GM18951 (cell line): ENCODE measurements around the gene SKIC3.

Experiments
- POLR2A ChIP-seq: IDR thresholded peaks from 4 replicates; pipeline ENCODE4 v1.6.1; 2011; ENCODE audit warnings: mild to moderate bottlenecking; ENCODE audit not compliant: insufficient read length, insufficient read depth; ENCODE audit errors: extremely low read depth
- in situ Hi-C: fragments of 300-500 bp; cut with MboI; formaldehyde crosslinking; loops from one replicate; pipeline ENCODE4 v1.12.0; 2022; ENCODE audit warnings: low sequenced_read_pairs, mixed read lengths, inconsistent platforms; ENCODE audit not compliant: unreplicated experiment

The SKIC3 gene

GRCh38 chr5:95557841-95558240 lies 3.1 kb upstream of the SKIC3 start:
- in situ Hi-C loops = no loop called here

GRCh38 chr5:95555553-95555952 lies 776 bp upstream of the SKIC3 start:
- in situ Hi-C loops = no loop called here
- TF ChIP-seq POLR2A = no peak

More at GRCh38 chr5:95557841-95558240, 3.1 kb upstream of the SKIC3 start:
- TF ChIP-seq POLR2A = no peak

- in situ Hi-C loops = no loop called here
- TF ChIP-seq POLR2A = no peak
Observed at GRCh38 chr5:95554331-95554646, 488 bp downstream of the SKIC3 start.

- in situ Hi-C loops = no loop called here
- TF ChIP-seq POLR2A = no peak
Observed at GRCh38 chr5:95549030-95549429, 5.7 kb downstream of the SKIC3 start.

GRCh38 chr5:95543017-95543705 lies 11.6 kb downstream of the SKIC3 start:
- TF ChIP-seq POLR2A = no peak
- in situ Hi-C loops = no loop called here

- in situ Hi-C loops = no loop called here
- no peak for TF ChIP-seq POLR2A
Observed at GRCh38 chr5:95537501-95537900, 17.3 kb downstream of the SKIC3 start.

GRCh38 chr5:95533761-95534160 lies 21.0 kb downstream of the SKIC3 start:
- in situ Hi-C loops = no loop called here
- TF ChIP-seq POLR2A = no peak

GRCh38 chr5:95533106-95533505 lies 21.7 kb downstream of the SKIC3 start:
- no peak for TF ChIP-seq POLR2A
- in situ Hi-C loops = no loop called here

GRCh38 chr5:95532415-95532814 lies 22.4 kb downstream of the SKIC3 start:
- TF ChIP-seq POLR2A = no peak
- in situ Hi-C loops = no loop called here

- in situ Hi-C loops = no loop called here
Observed at GRCh38 chr5:95531491-95531890, 23.3 kb downstream of the SKIC3 start.

GRCh38 chr5:95530416-95530815 lies 24.4 kb downstream of the SKIC3 start:
- in situ Hi-C loops = no loop called here
- no peak for TF ChIP-seq POLR2A

More at GRCh38 chr5:95531491-95531890, 23.3 kb downstream of the SKIC3 start:
- TF ChIP-seq POLR2A = no peak

GRCh38 chr5:95528565-95528964 lies 26.2 kb downstream of the SKIC3 start:
- in situ Hi-C loops = no loop called here
- no peak for TF ChIP-seq POLR2A

GRCh38 chr5:95526871-95527270 lies 27.9 kb downstream of the SKIC3 start:
- no peak for TF ChIP-seq POLR2A
- in situ Hi-C loops = no loop called here

GRCh38 chr5:95524423-95524822 lies 30.4 kb downstream of the SKIC3 start:
- in situ Hi-C loops = no loop called here
- TF ChIP-seq POLR2A = no peak

- in situ Hi-C loops = no loop called here
- no peak for TF ChIP-seq POLR2A
Observed at GRCh38 chr5:95520206-95520605, 34.6 kb downstream of the SKIC3 start.

- TF ChIP-seq POLR2A = no peak
- in situ Hi-C loops = no loop called here
Observed at GRCh38 chr5:95519681-95520080, 35.1 kb downstream of the SKIC3 start.
